ENCODE results near the gene ARAP2. TPM values are rescaled to one million over a fixed set of nuclear protein-coding genes. Genes with fewer than 3 reads are reported as not detected.

The ARAP2 gene
- total RNA-seq, 4 donors from 2014 or later, result 12.4 to 23.4 (median 14.4) TPM

GRCh38 chr4:36251983-36252382 is 7.7 kb upstream of the ARAP2 start:
- Histone ChIP-seq H3K4me3 (no peak overlapping the region), H3K27ac (no peak overlapping the region), H3K9me3 (no peaks in the 10 kb centered on the region), H3K27me3 (peaks cover 4% of the 10 kb centered on the region), H3K36me3 (no peaks in the 10 kb centered on the region), H3K4me1 (no peaks in the 10 kb centered on the region)
- no peak for ATAC-seq
- TF ChIP-seq POLR2A (IDR thresholded peaks at IDR 0.05) (no peak), POLR2AphosphoS5 (IDR thresholded peaks at IDR 0.05) (no peak), EP300 (IDR thresholded peaks at IDR 0.05) (no peak)
- TF ChIP-seq, protein P1, sequence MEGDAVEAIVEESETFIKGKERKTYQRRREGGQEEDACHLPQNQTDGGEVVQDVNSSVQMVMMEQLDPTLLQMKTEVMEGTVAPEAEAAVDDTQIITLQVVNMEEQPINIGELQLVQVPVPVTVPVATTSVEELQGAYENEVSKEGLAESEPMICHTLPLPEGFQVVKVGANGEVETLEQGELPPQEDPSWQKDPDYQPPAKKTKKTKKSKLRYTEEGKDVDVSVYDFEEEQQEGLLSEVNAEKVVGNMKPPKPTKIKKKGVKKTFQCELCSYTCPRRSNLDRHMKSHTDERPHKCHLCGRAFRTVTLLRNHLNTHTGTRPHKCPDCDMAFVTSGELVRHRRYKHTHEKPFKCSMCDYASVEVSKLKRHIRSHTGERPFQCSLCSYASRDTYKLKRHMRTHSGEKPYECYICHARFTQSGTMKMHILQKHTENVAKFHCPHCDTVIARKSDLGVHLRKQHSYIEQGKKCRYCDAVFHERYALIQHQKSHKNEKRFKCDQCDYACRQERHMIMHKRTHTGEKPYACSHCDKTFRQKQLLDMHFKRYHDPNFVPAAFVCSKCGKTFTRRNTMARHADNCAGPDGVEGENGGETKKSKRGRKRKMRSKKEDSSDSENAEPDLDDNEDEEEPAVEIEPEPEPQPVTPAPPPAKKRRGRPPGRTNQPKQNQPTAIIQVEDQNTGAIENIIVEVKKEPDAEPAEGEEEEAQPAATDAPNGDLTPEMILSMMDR (IDR thresholded peaks at IDR 0.05), result no peak
- WGBS, 2 donors (ENCODE audit: low coverage in 1 of 2), result 75 to 100% methylated on average over 1 to 2 of the region's 2 CpGs

DNA sequence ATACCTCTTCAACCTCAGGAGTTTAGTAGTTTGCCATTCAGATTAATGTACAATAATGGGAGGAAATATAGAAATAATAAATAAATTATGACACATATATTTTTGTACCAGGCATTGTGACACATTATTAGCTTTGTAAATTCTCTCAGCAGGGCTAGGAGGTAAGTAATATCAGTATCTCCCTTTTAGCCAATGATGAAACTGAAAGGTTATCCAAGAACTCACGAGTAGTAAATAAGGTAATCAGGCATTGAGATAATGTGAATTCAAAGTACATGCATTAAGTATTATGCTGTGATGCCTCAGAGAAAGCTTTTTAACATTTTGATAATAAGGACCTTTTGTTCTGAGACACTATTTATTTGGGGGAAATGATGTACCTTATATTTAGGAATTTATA is 5.3 kb upstream of the ARAP2 start:
- no peak overlapping the region for H3K27ac ChIP-seq
- H3K36me3 ChIP-seq, result no peaks in the 10 kb centered on the region
- H3K4me3 ChIP-seq, result no peak overlapping the region
- no peaks in the 10 kb centered on the region for H3K9me3 ChIP-seq
- ATAC-seq, result no peak
- peaks cover 0 to 4% (median 0%) of the 10 kb centered on the region in 3 donors for H3K4me1 ChIP-seq
- TF ChIP-seq, protein P1 (IDR thresholded peaks at IDR 0.05), result no peak
- TF ChIP-seq EP300 (IDR thresholded peaks at IDR 0.05) (no peak), POLR2AphosphoS5 (IDR thresholded peaks at IDR 0.05) (no peak), POLR2A (IDR thresholded peaks at IDR 0.05) (no peak)
- WGBS, 2 donors (ENCODE audit: low coverage in 1 of 2), result 78 to 81% methylated on average over 1 of the region's 1 CpG
- peaks cover 19% of the 10 kb centered on the region for H3K27me3 ChIP-seq

DNA sequence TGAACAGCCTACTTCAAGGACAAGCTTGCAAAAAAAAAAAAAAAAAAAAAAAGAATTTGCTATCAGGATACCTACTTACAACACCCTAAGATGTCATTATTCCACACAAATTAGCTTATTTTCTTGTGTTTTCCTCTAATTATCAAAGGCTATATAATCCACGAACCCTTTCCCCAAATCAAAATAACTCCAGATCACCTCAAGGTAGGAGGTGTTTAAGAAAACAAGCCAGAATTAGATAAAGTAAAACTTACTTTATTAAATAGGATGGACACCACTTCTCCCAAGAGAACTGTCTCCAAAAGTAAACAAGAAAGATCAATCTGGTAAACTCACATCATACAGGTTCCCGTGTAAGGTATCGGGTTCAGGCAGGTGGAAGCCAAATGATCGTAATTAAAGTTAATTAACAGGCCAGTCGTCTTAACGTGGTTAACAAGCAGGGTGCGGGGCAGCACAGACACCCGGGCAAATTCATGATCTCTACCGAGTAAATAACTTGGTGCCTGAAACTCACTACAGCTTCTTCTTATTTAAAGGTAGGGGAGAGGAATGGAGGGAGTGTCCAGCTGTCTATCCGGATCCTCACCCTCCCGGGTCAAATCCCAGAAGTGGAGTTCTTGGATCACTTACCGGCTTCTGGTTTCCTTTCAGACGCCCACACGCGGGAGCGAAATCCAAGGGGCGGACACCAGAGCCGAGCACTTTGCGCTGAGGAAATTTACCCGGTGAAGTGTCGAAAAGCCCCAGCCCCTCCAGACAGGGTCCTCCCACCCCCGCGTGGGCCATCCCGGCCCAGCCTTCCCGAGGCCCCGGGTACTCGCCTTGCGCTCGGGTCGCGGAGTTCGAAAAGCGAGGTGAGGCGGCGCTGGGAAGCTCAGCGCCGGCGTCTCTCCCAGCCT is 708 bp downstream of the ARAP2 start:
- Histone ChIP-seq H3K27ac (peak overlapping the region in 3 of 4 donors; percentile 75 to 87 (median 76)), H3K36me3 (no peaks in the 10 kb centered on the region), H3K27me3 (peaks cover 30% of the 10 kb centered on the region), H3K4me1 (peaks cover 0 to 10% (median 0%) of the 10 kb centered on the region in 3 donors), H3K4me3 (peak overlapping the region; percentile 40 to 63), H3K9me3 (no peaks in the 10 kb centered on the region)
- ATAC-seq, result peak; percentile 32
- TF ChIP-seq EP300 (IDR thresholded peaks at IDR 0.05) (no peak), POLR2AphosphoS5 (IDR thresholded peaks at IDR 0.05) (no peak), POLR2A (IDR thresholded peaks at IDR 0.05) (no peak)
- TF ChIP-seq, protein P1 (IDR thresholded peaks at IDR 0.05), result no peak
- 8 to 15% methylated on average over 10 to 16 of the region's 38 CpGs for WGBS, 2 donors (ENCODE audit: low coverage in 1 of 2)

- TF ChIP-seq EP300 (IDR thresholded peaks at IDR 0.05) (no peak), POLR2AphosphoS5 (IDR thresholded peaks at IDR 0.05) (no peak), POLR2A (IDR thresholded peaks at IDR 0.05) (no peak)
- TF ChIP-seq, protein P1 (IDR thresholded peaks at IDR 0.05), result no peak
- peaks cover 30% of the 10 kb centered on the region for H3K27me3 ChIP-seq
- H3K9me3 ChIP-seq, result peaks cover 0 to 2% (median 0%) of the 10 kb centered on the region in 3 donors
- WGBS, 2 donors (ENCODE audit: low coverage in 1 of 2), result 46 to 52% methylated on average over 7 of the region's 7 CpGs
- ATAC-seq, result no peak
- H3K4me1 ChIP-seq, result peaks cover 0 to 10% (median 0%) of the 10 kb centered on the region in 3 donors
- H3K4me3 ChIP-seq, result peak overlapping the region; percentile 40 to 63
- H3K27ac ChIP-seq, result no peak overlapping the region
- H3K36me3 ChIP-seq, result no peaks in the 10 kb centered on the region
Observed at GRCh38 chr4:36242629-36243354, 1.5 kb downstream of the ARAP2 start.

Data from gastroesophageal sphincter (tissue), 4 donors.